A673 (cell line): ENCODE results near the gene TNS4. TPM values are rescaled to one million over a fixed set of nuclear protein-coding genes. Genes with fewer than 3 reads are reported as not detected.

Experiments used
- BruUV-seq: library from RNA; stranded (reverse); fragments of 400-500 nt; replicated peaks from 2 replicates; lab custom pipeline; 2021; lab: Mats Ljungman, UMichigan
- CTCF ChIA-PET: fragments of 300-600 bp; sonication (Branson Sonifier 250); formaldehyde crosslinking; loops from one replicate; lab custom pipeline; 2022; ENCODE audit warnings: antibody characterized with exemption; lab: Charles Lee
- POLR2A ChIA-PET: fragments of 300-600 bp; sonication (Branson Sonifier 250); formaldehyde crosslinking; loops from one replicate; lab custom pipeline; 2022; ENCODE audit warnings: antibody characterized with exemption; ENCODE audit not compliant: low non-redundant PET; lab: Charles Lee
- DNase-seq: peaks from one replicate; pipeline ENCODE4 v3.0.0-alpha.2; 2015; ENCODE audit warnings: low spot score
- H3K27ac ChIP-seq: fragments of 200-600 bp; sonication (generic); 2 replicates; pipeline ENCODE4 v1.5.1; 2016; ENCODE audit warnings: mixed run types, low read depth, mild to moderate bottlenecking, mixed read lengths, antibody characterized with exemption, low read length; ENCODE audit not compliant: poor library complexity, severe bottlenecking
- H3K27me3 ChIP-seq: fragments of 200-600 bp; sonication (generic); replicated peaks from 2 replicates; pipeline ENCODE4 v1.6.1; 2017; ENCODE audit warnings: mixed run types, low read depth, mild to moderate bottlenecking, mixed read lengths, antibody characterized with exemption, low read length; ENCODE audit not compliant: insufficient read depth, poor library complexity
- H3K36me3 ChIP-seq: fragments of 200-600 bp; sonication (generic); 2 replicates; pipeline ENCODE4 v1.6.1; 2016; ENCODE audit warnings: mixed run types, mild to moderate bottlenecking, mixed read lengths, antibody characterized with exemption, low read length; ENCODE audit not compliant: insufficient read depth, poor library complexity, severe bottlenecking
- H3K4me1 ChIP-seq: fragments of 200-600 bp; sonication (generic); 2 replicates; pipeline ENCODE4 v1.6.1; 2017; ENCODE audit warnings: mixed run types, mild to moderate bottlenecking, mixed read lengths, antibody characterized with exemption, low read length; ENCODE audit not compliant: insufficient read depth, poor library complexity, severe bottlenecking
- H3K4me3 ChIP-seq: fragments of 200-600 bp; sonication (generic); 2 replicates; pipeline ENCODE4 v1.5.1; 2016; ENCODE audit warnings: low read depth, mixed run types, mild to moderate bottlenecking, mixed read lengths, low read length; ENCODE audit not compliant: poor library complexity, severe bottlenecking
- H3K9me3 ChIP-seq: fragments of 200-600 bp; sonication (generic); 2 replicates; pipeline ENCODE4 v1.6.1; 2016; ENCODE audit warnings: mixed run types, low read depth, mild to moderate bottlenecking, mixed read lengths, antibody characterized with exemption, low read length; ENCODE audit not compliant: poor library complexity, severe bottlenecking
- EZH2 ChIP-seq: fragments of 200-600 bp; sonication (generic); IDR thresholded peaks from 2 replicates; pipeline ENCODE4 v1.6.1; 2017; ENCODE audit warnings: borderline replicate concordance, low read depth, mild to moderate bottlenecking, mixed read lengths, antibody characterized with exemption, low read length; ENCODE audit not compliant: poor library complexity, severe bottlenecking
- intact Hi-C: fragments of 100-400 bp; cut with micrococcal nuclease; formaldehyde crosslinking; loops from one replicate; pipeline ENCODE4 v1.10.0; 2022; ENCODE audit not compliant: unreplicated experiment
- total RNA-seq: library from RNA; stranded (reverse); gene quantifications from 2 replicates; pipeline ENCODE4 v1.2.3, GENCODE V29; 2021
- TF ChIP-seq, protein P1 (sequence below): fragments of 300-800, 200-600 bp; sonication (generic); conservative IDR thresholded peaks from 2 replicates; pipeline ENCODE4 v1.5.1; 2017; ENCODE audit warnings: low read depth, mild to moderate bottlenecking, antibody characterized with exemption, low read length, moderate library complexity, mixed read lengths

Gene TNS4
- total RNA-seq, 1 experiment from 2014 or later, result not detected

DNA sequence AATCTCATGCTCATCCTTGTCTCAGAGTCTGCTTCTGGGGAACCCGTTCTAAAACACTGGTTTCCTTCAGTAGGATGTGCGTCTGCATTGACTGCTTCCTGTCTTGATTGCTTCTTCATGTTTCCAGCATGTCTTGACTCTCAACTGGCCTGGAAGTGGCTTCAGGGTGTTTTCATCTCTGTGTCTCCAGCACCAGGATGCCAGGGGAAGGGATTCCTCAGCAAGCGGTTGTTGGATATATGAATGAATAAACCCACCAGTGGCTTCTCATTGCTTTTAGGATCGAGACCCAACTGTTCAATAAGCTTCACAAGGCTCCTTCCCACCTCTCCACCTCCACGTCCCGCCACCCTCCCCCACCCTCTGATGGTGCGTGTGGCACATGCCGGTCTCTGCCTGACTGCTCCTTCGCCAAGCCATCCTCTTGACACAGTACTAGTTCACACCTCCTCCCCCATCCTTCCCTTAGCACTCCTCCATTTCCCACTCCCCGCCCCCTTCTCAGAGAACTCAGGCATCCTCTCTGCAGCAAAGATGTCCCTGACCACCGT lies 14.1 kb upstream of the TNS4 start:
- Histone ChIP-seq H3K4me1 (no peaks in the 10 kb centered on the region), H3K36me3 (no peaks in the 10 kb centered on the region), H3K27me3 (no peaks in the 10 kb centered on the region), H3K27ac (no peak overlapping the region), H3K9me3 (no peaks in the 10 kb centered on the region), H3K4me3 (no peak overlapping the region)
- TF ChIP-seq, protein P1, sequence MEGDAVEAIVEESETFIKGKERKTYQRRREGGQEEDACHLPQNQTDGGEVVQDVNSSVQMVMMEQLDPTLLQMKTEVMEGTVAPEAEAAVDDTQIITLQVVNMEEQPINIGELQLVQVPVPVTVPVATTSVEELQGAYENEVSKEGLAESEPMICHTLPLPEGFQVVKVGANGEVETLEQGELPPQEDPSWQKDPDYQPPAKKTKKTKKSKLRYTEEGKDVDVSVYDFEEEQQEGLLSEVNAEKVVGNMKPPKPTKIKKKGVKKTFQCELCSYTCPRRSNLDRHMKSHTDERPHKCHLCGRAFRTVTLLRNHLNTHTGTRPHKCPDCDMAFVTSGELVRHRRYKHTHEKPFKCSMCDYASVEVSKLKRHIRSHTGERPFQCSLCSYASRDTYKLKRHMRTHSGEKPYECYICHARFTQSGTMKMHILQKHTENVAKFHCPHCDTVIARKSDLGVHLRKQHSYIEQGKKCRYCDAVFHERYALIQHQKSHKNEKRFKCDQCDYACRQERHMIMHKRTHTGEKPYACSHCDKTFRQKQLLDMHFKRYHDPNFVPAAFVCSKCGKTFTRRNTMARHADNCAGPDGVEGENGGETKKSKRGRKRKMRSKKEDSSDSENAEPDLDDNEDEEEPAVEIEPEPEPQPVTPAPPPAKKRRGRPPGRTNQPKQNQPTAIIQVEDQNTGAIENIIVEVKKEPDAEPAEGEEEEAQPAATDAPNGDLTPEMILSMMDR, result no peak
- no peak for TF ChIP-seq EZH2
- ChIA-PET CTCF (no interaction called here), POLR2A (no interaction called here)
- intact Hi-C loops, result no loop called here
- BruUV-seq, result no TSS peak
- DNase-seq, result no peak

DNA sequence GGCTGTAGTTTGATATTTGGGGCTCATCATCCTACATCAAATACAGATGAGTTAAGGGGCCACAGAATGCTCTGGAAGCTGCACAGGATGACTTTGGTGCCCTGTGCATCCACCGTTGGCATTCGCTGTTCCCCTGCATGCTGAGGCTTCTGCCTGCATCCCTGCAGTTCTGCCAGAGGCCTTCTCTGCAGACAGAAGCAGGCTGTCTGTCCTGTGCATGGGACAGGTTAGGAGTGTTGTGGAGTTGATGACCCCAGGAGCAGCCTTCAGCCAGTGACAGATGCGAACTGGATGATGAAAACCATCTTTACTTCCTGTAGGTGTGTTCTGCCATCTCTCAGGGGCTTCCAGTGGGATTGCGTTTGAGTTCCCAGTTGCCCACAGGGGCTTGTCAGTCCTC lies 13.6 kb upstream of the TNS4 start:
- no TSS peak for BruUV-seq
- Histone ChIP-seq H3K4me1 (no peaks in the 10 kb centered on the region), H3K4me3 (no peak overlapping the region), H3K9me3 (no peaks in the 10 kb centered on the region), H3K36me3 (no peaks in the 10 kb centered on the region), H3K27ac (no peak overlapping the region), H3K27me3 (no peaks in the 10 kb centered on the region)
- ChIA-PET CTCF (no interaction called here), POLR2A (no interaction called here)
- no peak for TF ChIP-seq EZH2
- DNase-seq, result no peak
- intact Hi-C loops, result no loop called here

DNA sequence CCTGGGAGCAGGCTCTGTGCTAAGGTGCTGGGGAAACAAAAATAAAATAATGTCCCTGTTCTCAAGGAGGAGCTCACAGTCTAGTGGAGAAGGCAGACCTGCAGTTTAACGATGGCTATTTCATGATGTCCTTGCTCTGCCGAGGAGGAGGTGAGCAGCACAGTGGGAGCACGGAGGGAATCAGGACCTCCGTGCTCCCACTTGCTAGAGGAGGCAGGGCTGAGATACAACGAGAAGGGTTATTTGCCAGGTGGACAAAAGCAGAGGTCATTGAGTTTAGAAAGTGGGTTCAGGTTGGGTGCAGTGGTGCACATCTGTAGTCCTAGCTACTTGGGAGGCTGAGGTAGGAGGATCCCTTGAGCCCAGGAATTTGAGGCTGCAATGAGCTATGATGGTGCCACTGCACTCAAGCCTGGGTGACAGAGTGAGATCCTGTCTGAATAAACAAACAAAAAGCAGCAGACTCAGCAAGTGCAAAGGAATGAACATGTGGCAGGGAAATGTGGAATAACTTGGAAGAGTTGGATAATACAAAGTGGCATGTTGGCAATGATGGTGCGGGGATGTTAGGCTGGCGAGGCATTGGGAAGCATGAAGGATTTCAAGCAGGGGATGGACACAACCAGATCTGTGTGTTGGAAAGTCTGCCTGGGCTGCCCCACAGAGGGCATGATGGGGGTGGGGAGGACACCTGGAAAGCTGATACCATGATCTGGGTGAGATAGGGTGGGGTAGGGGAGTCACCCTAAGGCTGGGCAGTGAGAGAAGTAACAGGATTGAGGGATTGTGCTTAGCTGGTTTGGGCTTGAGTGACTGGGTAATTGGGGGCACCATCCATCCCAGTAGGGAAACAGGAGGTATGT lies 12.8 kb upstream of the TNS4 start:
- no peak for TF ChIP-seq EZH2
- TF ChIP-seq, protein P1, result no peak
- BruUV-seq, result no TSS peak
- no peak for DNase-seq
- POLR2A ChIA-PET, result no interaction called here
- H3K27me3 ChIP-seq, result no peaks in the 10 kb centered on the region
- H3K4me1 ChIP-seq, result no peaks in the 10 kb centered on the region
- CTCF ChIA-PET, result no interaction called here
- H3K4me3 ChIP-seq, result no peak overlapping the region
- intact Hi-C loops, result no loop called here
- H3K27ac ChIP-seq, result no peak overlapping the region
- no peaks in the 10 kb centered on the region for H3K36me3 ChIP-seq
- H3K9me3 ChIP-seq, result no peaks in the 10 kb centered on the region
